GM21528 (cell line): ENCODE measurements around the gene C15orf40.
"Not testable (repeated sequence)": the region's sequence is repeated elsewhere in the genome, so short reads cannot be mapped to it uniquely, and the experiment has no call there.

Experiments used
- ATAC-seq: cut with Tn5 transposase; IDR thresholded peaks from one replicate; pipeline ENCODE4 v1.9.1; 2021; ENCODE audit warnings: mild to moderate bottlenecking, moderate library complexity; ENCODE audit not compliant: unreplicated experiment, low FRiP score

C15orf40 gene

DNA sequence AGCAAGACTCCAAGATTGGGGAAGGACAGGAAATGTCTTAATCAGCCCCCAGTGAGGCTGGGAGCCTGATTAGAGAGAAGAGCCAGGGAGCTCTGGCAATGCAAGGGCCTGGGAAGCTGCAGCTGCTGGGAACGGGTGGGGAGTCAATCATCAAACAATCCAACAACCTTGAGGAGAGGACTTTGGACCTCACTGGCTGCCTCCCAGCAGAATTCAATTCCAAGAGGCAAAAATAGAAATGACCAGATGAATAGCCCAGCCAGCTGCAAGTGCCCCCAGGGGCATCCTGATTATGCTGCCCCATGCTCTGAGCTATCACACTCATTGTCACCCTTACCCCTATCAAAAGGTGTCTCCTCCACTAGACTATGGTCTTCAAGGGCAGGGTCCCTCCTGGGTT lies 52.8 kb downstream of the C15orf40 start:
- no peak for ATAC-seq

DNA sequence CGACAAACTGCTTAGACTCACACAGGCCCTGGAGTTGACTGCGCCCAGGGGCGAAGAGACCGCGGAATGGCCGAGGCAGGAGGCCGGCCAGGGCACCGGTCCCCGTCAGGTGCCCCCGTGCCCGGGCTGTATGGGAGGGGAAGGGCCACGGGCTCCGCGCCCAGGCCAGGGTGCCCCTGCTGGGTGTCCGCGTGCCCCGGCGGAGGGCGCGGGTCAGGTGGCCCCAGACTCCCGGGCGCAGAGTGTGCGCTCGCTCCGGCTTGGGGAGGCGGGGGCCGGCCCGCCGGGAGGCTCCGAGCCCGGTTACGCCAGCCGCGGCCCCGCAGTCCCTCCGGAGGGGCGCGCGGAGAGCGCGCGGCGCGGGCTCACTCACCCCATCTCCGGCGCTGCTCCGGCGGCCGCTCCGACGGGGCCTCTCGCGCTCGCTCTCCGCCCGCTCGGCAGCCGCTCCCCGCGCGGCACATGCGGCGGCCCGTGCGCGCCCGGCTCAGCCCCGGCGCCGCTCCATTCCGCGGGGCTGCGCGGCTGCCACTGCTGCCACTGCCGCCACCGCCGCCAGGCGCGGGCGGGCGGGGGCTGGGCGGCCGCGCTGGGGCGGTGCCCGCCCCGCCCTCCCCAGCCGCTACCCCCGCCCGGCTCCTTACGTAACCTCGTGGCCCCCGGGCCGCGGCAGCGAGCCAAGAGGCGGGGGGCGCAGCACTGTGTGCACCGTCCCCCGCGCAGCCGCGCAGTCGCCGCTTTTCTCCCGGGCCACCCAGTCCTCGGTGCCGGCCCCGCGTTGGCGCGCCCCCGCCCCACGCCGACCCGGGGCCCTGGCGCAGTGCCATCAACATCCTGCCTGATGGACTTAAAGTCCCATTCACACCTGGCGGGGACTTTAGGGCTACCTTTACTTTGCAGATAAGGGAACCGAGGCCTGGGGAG lies 59.0 kb downstream of the C15orf40 start, which contains the start of gene HOMER2:
HOMER2 (minus strand) TSS at position 563 of the 924 bp plus-strand sequence; CDS start at position 378, 185 bp downstream.
- ATAC-seq: no peak

DNA sequence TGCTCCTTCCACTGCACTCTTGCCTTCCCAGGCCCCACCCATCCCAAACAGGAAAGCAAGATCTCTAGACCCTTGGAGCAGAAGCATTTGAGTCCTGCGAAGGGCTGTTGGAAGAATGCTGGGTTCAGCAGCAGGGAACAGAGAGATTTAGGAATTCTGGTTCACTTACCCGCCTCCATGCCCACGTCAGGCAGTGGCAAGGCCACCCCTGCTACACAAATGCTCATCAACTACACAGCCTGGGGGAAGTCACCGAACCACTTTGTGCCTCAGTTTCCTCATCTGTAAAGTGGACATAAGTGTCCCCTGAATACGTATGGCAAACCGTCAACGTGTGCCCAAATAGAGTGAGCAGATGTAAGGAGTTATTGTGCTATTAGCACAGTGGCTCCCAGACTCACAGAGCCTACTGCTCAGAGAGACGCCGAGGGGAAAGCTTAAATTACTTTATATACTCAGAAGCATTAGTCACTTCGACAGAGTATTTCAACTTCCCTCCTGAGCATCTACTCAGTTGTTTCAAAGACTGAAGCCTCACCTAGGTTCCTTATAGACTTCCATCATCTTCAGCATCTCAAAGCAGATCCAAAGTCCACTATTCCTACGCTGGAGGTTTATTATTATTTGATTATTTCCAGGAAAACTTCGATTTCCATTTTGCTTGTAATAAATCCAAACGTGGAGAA lies 59.8 kb downstream of the C15orf40 start:
- ATAC-seq: no peak

DNA sequence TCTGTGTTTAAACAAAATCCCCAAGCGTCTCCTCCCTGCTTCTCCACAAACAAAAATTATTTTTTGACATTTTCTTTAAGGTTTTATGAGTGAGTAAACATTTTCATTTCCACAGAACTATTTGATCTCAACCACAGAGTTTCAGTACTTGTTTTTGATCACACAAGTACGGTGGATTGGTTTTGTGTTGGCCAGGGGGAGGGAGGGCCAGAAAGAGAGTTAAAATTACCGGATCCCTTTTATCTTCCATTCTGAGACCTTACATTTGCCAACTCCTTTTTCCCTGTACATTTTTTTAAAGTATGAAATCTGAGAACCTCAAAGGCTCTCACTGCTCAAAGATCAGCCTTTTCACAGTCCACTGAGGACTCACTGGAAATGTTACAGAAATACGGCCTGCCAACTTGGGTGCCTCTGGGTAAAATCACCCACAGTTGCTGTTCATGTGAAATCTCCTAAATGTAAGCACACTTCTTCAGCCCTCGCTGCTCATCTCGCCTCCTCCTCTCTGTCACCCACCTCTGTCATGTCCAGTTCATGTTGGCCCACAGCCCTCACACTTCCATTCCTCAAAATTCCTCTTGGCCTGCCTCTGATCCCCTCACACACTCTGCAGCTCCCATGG lies 60.6 kb downstream of the C15orf40 start:
- ATAC-seq: peak; percentile 57

DNA sequence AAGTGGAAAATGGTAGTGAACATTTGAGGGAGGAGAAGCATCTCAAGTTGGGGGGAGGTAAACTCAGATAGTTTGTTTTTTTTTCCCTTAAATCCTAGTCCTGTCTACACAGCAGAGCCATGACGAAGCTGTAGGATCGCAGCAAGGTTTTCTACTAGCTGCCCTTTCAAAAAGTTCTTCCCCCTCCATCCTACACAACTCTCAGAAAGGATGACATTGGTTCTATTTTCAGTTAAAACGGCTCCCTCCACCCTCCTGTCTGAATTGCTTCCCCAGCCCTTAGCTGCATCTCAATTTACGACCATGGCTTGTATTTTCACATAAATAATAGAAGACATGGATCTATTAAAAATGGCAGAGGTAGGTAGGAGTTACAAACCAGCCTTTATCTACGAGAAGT lies 61.1 kb downstream of the C15orf40 start:
- ATAC-seq: no peak

DNA sequence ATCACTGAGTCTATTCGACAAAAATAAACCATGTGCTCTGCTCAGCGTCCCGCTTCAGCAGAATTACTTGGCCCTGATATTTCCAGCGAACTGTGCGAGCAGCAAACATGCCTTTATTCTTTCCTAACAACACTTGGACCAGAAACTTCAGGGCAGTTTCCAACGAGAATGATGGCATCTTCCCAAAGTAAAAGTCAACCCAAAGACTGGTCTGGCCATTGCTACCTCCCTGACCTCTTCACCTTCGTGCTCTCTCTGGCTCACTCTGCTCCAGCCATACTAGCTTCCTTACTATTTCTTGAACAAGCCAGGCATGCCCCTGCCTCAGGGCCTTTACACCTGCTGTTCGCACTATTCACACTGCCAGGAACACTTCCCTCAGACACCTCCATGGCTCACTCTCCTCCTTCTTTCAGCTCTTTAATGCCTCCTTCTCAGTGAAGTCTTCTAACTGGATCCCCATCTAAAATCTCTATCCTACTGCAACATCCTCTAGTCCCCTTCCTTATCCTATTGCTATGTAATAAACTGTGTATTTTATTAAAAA lies 65.2 kb downstream of the C15orf40 start:
- no peak for ATAC-seq

DNA sequence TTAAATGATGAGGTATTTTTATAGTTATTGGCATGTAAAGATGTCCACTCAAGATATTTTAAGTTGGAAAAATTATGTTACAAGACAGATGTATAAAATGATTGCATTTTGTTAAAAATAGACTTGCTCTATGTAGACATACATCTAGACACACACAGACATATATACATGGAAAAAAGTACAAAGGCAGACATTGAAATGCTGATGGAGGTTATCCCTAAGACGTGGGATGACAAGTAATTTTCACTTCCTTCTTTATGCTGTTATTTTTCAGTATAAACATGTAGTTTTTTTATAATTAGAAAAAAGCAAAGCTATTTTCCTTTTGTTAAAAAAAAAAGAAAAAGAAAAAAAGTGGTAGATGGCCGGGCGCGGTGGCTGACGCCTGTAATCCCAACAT lies 66.1 kb downstream of the C15orf40 start:
- ATAC-seq: no peak

DNA sequence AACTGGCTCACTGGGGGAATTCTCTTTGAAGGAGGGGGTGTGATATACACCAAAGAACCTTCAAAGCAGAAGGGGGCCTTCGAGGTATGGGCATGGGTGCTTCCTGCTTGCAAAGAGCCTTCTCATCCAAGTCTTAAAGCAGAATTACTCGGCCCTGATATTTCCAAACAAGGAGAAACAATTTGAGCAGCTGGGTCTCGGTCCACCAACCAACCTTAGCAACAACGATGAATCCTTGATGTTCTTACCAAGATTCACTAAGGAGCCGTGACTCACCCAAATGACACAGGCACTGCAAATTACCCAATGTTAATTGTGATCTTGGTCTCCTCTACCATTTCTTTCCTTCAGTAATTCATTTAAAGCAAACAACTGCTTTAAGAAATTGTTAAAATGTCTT lies 66.6 kb downstream of the C15orf40 start:
- ATAC-seq: no peak

DNA sequence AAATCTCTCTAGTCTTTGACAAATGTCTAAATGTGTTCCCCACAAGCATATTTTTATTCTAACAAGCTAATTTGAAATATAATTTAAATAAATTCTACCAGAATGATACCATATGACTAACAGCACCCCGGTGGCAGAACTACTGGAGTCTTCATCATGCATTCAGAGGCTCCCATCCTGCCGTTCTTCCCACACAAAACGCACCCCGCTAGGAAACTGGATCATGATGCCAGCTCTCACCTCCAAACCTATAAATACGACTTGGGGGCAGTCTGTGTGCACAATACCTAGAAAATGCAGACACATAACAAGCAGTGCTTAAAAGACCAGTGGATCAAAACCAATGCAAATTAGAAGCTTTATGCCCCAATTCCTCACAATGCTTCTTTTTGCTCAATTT lies 67.4 kb downstream of the C15orf40 start:
- ATAC-seq: no peak

DNA sequence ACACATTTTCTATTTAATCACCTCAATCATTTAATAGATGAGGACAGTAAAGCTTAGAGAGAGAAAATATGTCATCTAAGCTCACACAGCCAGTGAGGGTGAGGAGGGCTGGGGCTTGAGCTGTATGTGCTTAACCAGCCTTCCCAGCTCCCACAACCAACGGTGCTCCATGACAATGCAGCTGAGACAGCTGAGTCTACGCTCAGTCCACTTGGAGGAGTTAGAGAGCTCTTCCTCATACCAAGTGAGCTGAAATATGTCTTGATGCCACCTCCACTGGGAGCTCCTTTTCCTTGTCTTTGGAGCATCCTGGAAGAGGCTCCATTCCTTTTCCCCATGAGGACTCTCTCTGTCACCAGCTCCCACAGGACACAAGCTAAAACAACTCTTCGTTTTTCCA lies 68.3 kb downstream of the C15orf40 start:
- ATAC-seq: no peak

DNA sequence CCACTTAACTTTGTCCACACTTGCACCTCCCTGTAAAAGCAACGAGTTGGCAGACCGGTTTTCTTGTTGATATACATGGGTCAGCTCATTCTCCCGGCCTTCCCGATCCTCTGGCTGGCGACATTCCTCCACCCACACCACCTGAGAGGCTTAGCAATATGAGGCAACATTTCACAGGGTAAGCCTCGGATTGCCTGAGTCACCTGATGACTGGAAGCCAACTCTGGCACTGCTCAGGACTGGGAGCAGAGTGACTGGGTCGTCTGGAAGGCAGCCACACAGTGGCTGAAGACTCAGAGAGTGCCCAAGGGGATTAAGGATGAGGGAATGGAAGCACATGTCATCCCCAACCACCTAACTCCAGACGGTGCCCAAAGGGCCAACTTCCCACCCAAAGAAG lies 68.7 kb downstream of the C15orf40 start:
- ATAC-seq: no peak

DNA sequence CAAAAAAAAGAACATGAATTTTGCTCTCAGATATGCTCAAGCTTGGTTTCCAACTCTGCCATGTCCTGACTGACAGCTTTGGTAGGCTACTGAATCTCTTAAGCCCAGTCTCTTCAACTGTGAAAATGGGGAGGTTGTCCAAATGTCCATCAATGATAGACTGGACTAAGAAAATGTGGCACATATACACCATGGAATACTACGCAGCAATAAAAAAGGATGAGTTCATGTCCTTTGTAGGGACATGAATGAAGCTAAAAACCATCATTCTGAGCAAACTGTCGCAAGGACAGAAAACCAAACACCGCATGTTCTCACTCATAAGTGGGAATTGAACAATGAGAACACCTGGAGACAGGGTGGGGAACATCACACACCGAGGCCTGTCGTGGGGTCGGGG lies 71.8 kb downstream of the C15orf40 start:
- not testable (repeated sequence) for ATAC-seq
